ENCODE measurements around the gene RBBP4.

- no peak for TF ChIP-seq CTCF (IDR thresholded peaks at IDR 0.05)
- TF ChIP-seq POLR2A (IDR thresholded peaks at IDR 0.05) = no peak
These were observed 14.9 kb downstream of the RBBP4 start for GRCh38 chr1:32665915-32666314.
